Measurements from ENCODE around the gene DTHD1. TPM values are rescaled to one million over a fixed set of nuclear protein-coding genes. Genes with fewer than 3 reads are reported as not detected.

DTHD1 gene
- total RNA-seq, 1 donor from 2014 or later: not detected

- Mint-ChIP-seq H3K4me1 (ENCODE audit: unreplicated experiment) (peaks cover 20% of the 10 kb centered on the region), H3K36me3 (ENCODE audit: low read depth, unreplicated experiment) (no peaks in the 10 kb centered on the region), H3K9me3 (ENCODE audit: unreplicated experiment) (no peaks in the 10 kb centered on the region), H3K4me3 (ENCODE audit: unreplicated experiment) (no peak overlapping the region), H3K27ac (ENCODE audit: unreplicated experiment) (no peak overlapping the region), H3K27me3 (ENCODE audit: unreplicated experiment) (peaks cover 2% of the 10 kb centered on the region)
- no peak for DNase-seq (ENCODE audit: low spot score)
- no peak for TF ChIP-seq CTCF (IDR thresholded peaks at IDR 0.05; ENCODE audit: unreplicated experiment)
Observed at GRCh38 chr4:36312511-36312910, 31.1 kb downstream of the DTHD1 start.

GRCh38 chr4:36313301-36313700 lies 31.9 kb downstream of the DTHD1 start:
- Mint-ChIP-seq H3K4me3 (ENCODE audit: unreplicated experiment) (no peak overlapping the region), H3K9me3 (ENCODE audit: unreplicated experiment) (no peaks in the 10 kb centered on the region), H3K27ac (ENCODE audit: unreplicated experiment) (no peak overlapping the region), H3K27me3 (ENCODE audit: unreplicated experiment) (peaks cover 2% of the 10 kb centered on the region), H3K4me1 (ENCODE audit: unreplicated experiment) (peaks cover 20% of the 10 kb centered on the region), H3K36me3 (ENCODE audit: low read depth, unreplicated experiment) (no peaks in the 10 kb centered on the region)
- TF ChIP-seq CTCF (IDR thresholded peaks at IDR 0.05; ENCODE audit: unreplicated experiment): no peak
- no peak for DNase-seq (ENCODE audit: low spot score)

GRCh38 chr4:36313703-36314102 lies 32.3 kb downstream of the DTHD1 start:
- no peak overlapping the region for H3K4me3 Mint-ChIP-seq (ENCODE audit: unreplicated experiment)
- no peaks in the 10 kb centered on the region for H3K9me3 Mint-ChIP-seq (ENCODE audit: unreplicated experiment)
- no peaks in the 10 kb centered on the region for H3K36me3 Mint-ChIP-seq (ENCODE audit: low read depth, unreplicated experiment)
- peaks cover 20% of the 10 kb centered on the region for H3K4me1 Mint-ChIP-seq (ENCODE audit: unreplicated experiment)
- H3K27me3 Mint-ChIP-seq (ENCODE audit: unreplicated experiment): peaks cover 2% of the 10 kb centered on the region
- no peak for DNase-seq (ENCODE audit: low spot score)
- H3K27ac Mint-ChIP-seq (ENCODE audit: unreplicated experiment): no peak overlapping the region
- TF ChIP-seq CTCF (IDR thresholded peaks at IDR 0.05; ENCODE audit: unreplicated experiment): no peak

GRCh38 chr4:36316607-36317006 lies 35.2 kb downstream of the DTHD1 start:
- Mint-ChIP-seq H3K27me3 (ENCODE audit: unreplicated experiment) (peaks cover under 1% of the 10 kb centered on the region), H3K9me3 (ENCODE audit: unreplicated experiment) (no peaks in the 10 kb centered on the region), H3K36me3 (ENCODE audit: low read depth, unreplicated experiment) (no peaks in the 10 kb centered on the region), H3K27ac (ENCODE audit: unreplicated experiment) (no peak overlapping the region), H3K4me3 (ENCODE audit: unreplicated experiment) (no peak overlapping the region), H3K4me1 (ENCODE audit: unreplicated experiment) (peaks cover 8% of the 10 kb centered on the region)
- TF ChIP-seq CTCF (IDR thresholded peaks at IDR 0.05; ENCODE audit: unreplicated experiment): no peak
- no peak for DNase-seq (ENCODE audit: low spot score)

- H3K27me3 Mint-ChIP-seq (ENCODE audit: unreplicated experiment): no peaks in the 10 kb centered on the region
- TF ChIP-seq CTCF (IDR thresholded peaks at IDR 0.05; ENCODE audit: unreplicated experiment): no peak
Observed at GRCh38 chr4:36317721-36318120, 36.3 kb downstream of the DTHD1 start.

More at GRCh38 chr4:36317721-36318120, 36.3 kb downstream of the DTHD1 start:
- no peaks in the 10 kb centered on the region for H3K9me3 Mint-ChIP-seq (ENCODE audit: unreplicated experiment)
- DNase-seq (ENCODE audit: low spot score): no peak
- no peak overlapping the region for H3K27ac Mint-ChIP-seq (ENCODE audit: unreplicated experiment)
- H3K4me1 Mint-ChIP-seq (ENCODE audit: unreplicated experiment): peaks cover under 1% of the 10 kb centered on the region
- no peaks in the 10 kb centered on the region for H3K36me3 Mint-ChIP-seq (ENCODE audit: low read depth, unreplicated experiment)
- no peak overlapping the region for H3K4me3 Mint-ChIP-seq (ENCODE audit: unreplicated experiment)

All from endothelial cell (in vitro differentiated cells).